ENCODE measurements around the gene ADAMTS13.
A peak's percentile ranks its signal among the peaks of the same experiment; 100 is the strongest.

Gene ADAMTS13

GRCh38 chr9:133506653-133507038 lies 84.5 kb downstream of the ADAMTS13 start:
- DNase-seq (ENCODE audit: low spot score) (peak; percentile 95), FAIRE-seq (peak; percentile 97)

GRCh38 chr9:133507246-133507965 lies 85.2 kb downstream of the ADAMTS13 start:
- no peak for FAIRE-seq
- DNase-seq (ENCODE audit: low spot score), result no peak

- FAIRE-seq, result no peak
- no peak for DNase-seq (ENCODE audit: low spot score)
Observed at GRCh38 chr9:133508046-133508445, 85.9 kb downstream of the ADAMTS13 start.
